Activated naive CD4-positive, alpha-beta T cell treated with anti-CD3 and anti-CD28 coated beads, Interleukin-2, amount 10 ng/mL, durations not matched to agents 7 days and 5 days (primary cell): ENCODE results near the gene MAPK12.

Experiments used
- CTCF ChIA-PET: fragments of 350-600 bp; sonication (Branson Sonifier 250); formaldehyde crosslinking; loops from one replicate; lab custom pipeline; 2021; ENCODE audit warnings: antibody characterized with exemption; lab: Charles Lee
- DNase-seq: peaks from one replicate; pipeline ENCODE4 v3.0.0-alpha.2; 2020
- H3K27ac Mint-ChIP-seq: one replicate; pipeline ENCODE4 v1.8.0; 2021; ENCODE audit warnings: mild to moderate bottlenecking, moderate library complexity, mixed read lengths
- H3K27me3 Mint-ChIP-seq: one replicate; pipeline ENCODE4 v1.8.0; 2021; ENCODE audit warnings: mild to moderate bottlenecking, mixed read lengths
- H3K36me3 Mint-ChIP-seq: one replicate; pipeline ENCODE4 v1.8.0; 2021; ENCODE audit warnings: mixed read lengths
- H3K4me1 Mint-ChIP-seq: one replicate; pipeline ENCODE4 v1.8.0; 2021; ENCODE audit warnings: mixed read lengths
- H3K4me3 Mint-ChIP-seq: one replicate; pipeline ENCODE4 v1.8.0; 2021; ENCODE audit warnings: mild to moderate bottlenecking, moderate library complexity, mixed read lengths
- H3K9me3 Mint-ChIP-seq: one replicate; pipeline ENCODE4 v1.8.0; 2021; ENCODE audit warnings: mixed read lengths

The MAPK12 gene

GRCh38 chr22:50251477-50252081, 9.9 kb downstream of the MAPK12 start:
- CTCF ChIA-PET: interaction anchor here (0.9 to 3.7 kb wide), 7 partner anchors 10 to 376 kb away, joined by 3 to 16 read pairs (median 5); partner anchors contain the start of gene SCO2
- Mint-ChIP-seq H3K4me1 (peaks cover 25% of the 10 kb centered on the region), H3K27me3 (no peaks in the 10 kb centered on the region), H3K4me3 (peak overlapping the region; percentile 81), H3K27ac (no peak overlapping the region), H3K9me3 (no peaks in the 10 kb centered on the region), H3K36me3 (peaks cover 10% of the 10 kb centered on the region)
- DNase-seq: no peak

- Mint-ChIP-seq H3K4me1 (peaks cover 32% of the 10 kb centered on the region), H3K36me3 (peaks cover 10% of the 10 kb centered on the region), H3K4me3 (peak within 1 kb of the TSS; percentile 81), H3K9me3 (no peaks in the 10 kb centered on the region), H3K27ac (peak within 1 kb of the TSS; percentile 83), H3K27me3 (no peaks in the 10 kb centered on the region)
- DNase-seq: peak; percentile 93
- CTCF ChIA-PET: interaction anchor here (0.6 to 3.7 kb wide), 7 partner anchors 9 to 370 kb away, joined by 3 to 16 read pairs (median 5); partner anchors contain the start of gene SCO2
These were observed 10.7 kb downstream of the MAPK12 start, which contains the start of gene HDAC10 for GRCh38 chr22:50250555-50251476. TSS of gene HDAC10 (minus strand) at chr22:50251265. CDS start at chr22:50251032, 233 bp downstream.

GRCh38 chr22:50250249-50250554, 11.3 kb downstream of the MAPK12 start:
- Mint-ChIP-seq H3K27ac (peak overlapping the region; percentile 34), H3K27me3 (no peaks in the 10 kb centered on the region), H3K4me3 (peak overlapping the region; percentile 81), H3K4me1 (peaks cover 32% of the 10 kb centered on the region), H3K36me3 (peaks cover 10% of the 10 kb centered on the region), H3K9me3 (no peaks in the 10 kb centered on the region)
- no peak for DNase-seq
- CTCF ChIA-PET: interaction anchor here (1.6 to 3.7 kb wide), 4 partner anchors 8 to 276 kb away, joined by 5 to 16 read pairs (median 10); partner anchors contain the start of gene SCO2

- Mint-ChIP-seq H3K27ac (no peak overlapping the region), H3K4me3 (peak overlapping the region; percentile 81), H3K9me3 (no peaks in the 10 kb centered on the region), H3K36me3 (peaks cover 11% of the 10 kb centered on the region), H3K27me3 (no peaks in the 10 kb centered on the region), H3K4me1 (peaks cover 34% of the 10 kb centered on the region)
- CTCF ChIA-PET: interaction anchor here (2.1 to 3.7 kb wide), 2 partner anchors 8 to 92 kb away, joined by 11 to 16 read pairs; no protein-coding TSS in a partner anchor
- no peak for DNase-seq
These were observed 11.9 kb downstream of the MAPK12 start for GRCh38 chr22:50249341-50250248.

- H3K4me1 Mint-ChIP-seq: peaks cover 42% of the 10 kb centered on the region
- CTCF ChIA-PET: no interaction called here
These were observed 13.0 kb downstream of the MAPK12 start for GRCh38 chr22:50248196-50249081.

DNA sequence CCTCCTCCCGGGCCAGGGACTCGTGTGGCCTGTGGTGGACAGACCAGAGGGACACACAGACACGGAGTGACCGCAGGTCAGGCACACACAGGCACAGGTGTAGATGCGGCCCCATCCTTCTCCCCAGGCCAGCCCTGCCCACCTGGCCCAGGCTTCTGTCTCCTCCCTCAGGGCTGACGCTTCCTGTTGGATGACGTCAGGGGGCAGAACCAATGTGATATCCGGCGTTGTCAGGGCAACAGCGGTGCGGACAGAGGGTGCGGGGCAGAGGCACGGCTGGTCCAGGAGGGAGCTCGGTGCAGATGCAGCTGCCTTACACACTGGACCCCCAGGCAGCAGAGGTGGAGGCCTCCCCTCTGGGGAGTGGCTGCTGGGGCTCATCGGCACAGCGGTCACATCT, 13.7 kb downstream of the MAPK12 start:
- H3K27me3 Mint-ChIP-seq: no peaks in the 10 kb centered on the region
- H3K36me3 Mint-ChIP-seq: peaks cover 15% of the 10 kb centered on the region
- DNase-seq: peak; percentile 67
- peak overlapping the region; percentile 75 for H3K27ac Mint-ChIP-seq
- peaks cover 49% of the 10 kb centered on the region for H3K4me1 Mint-ChIP-seq
- no peaks in the 10 kb centered on the region for H3K9me3 Mint-ChIP-seq
- CTCF ChIA-PET: no interaction called here
- H3K4me3 Mint-ChIP-seq: peak overlapping the region; percentile 40

More at GRCh38 chr22:50248196-50249081, 13.0 kb downstream of the MAPK12 start:
- Mint-ChIP-seq H3K4me3 (no peak overlapping the region), H3K9me3 (no peaks in the 10 kb centered on the region), H3K27me3 (no peaks in the 10 kb centered on the region), H3K36me3 (peaks cover 15% of the 10 kb centered on the region), H3K27ac (peak overlapping the region; percentile 75)
- no peak for DNase-seq

GRCh38 chr22:50246242-50247175, 15.0 kb downstream of the MAPK12 start:
- H3K4me1 Mint-ChIP-seq: peaks cover 57% of the 10 kb centered on the region
- no peak for DNase-seq
- CTCF ChIA-PET: interaction anchor here (1.7 kb wide), 1 partner anchor 375 kb away, joined by 4 read pairs; no protein-coding TSS in a partner anchor
- peak overlapping the region; percentile 75 for H3K27ac Mint-ChIP-seq
- no peaks in the 10 kb centered on the region for H3K9me3 Mint-ChIP-seq
- no peaks in the 10 kb centered on the region for H3K27me3 Mint-ChIP-seq
- H3K4me3 Mint-ChIP-seq: peak overlapping the region; percentile 97
- peaks cover 19% of the 10 kb centered on the region for H3K36me3 Mint-ChIP-seq

DNA sequence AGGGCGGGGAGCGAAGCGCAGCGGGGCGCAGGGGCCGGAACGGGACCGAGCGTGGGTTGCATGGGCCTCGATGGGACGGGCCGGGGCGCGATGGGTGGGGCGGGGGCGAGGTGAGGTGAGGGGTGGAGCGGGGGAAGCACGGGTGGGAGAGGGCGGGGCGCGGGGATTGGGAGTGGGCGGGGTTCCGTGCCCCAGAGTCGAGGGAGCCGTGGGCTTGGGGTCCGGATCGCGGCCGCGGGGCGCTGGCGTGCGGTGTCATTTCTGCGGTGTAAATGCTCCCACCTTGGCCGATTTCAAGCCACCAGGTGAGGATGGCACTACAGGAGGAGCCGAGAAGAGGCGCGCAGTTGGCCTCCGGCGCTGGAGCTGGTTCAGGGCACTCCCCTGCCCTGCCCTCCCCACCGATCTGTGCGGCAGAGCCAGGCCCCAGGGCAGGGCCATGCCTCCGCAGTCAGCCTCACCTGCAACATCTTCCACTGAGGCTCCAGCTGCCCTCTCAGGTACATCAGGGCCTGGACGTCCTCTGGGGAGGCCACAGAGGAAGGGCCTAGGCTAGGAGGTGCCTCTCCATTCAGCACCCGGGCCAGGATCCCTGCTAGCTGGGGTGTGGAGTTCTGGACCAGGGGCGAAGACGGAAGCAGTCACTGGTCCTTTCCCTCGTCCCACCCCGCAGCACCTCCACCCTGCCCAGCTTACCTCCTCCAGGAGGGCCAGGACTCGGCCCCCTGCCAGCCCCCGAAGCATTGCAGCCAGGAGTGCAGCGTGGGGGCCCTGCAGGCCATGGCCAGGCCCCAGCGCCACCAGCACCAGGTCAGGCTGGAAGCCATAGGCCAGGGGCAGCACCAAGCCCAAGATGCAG, 16.0 kb downstream of the MAPK12 start:
- H3K27ac Mint-ChIP-seq: peak overlapping the region; percentile 98
- CTCF ChIA-PET: interaction anchor here (1.7 kb wide), 1 partner anchor 376 kb away, joined by 4 read pairs; no protein-coding TSS in a partner anchor
- peak overlapping the region; percentile 97 for H3K4me3 Mint-ChIP-seq
- no peaks in the 10 kb centered on the region for H3K9me3 Mint-ChIP-seq
- no peaks in the 10 kb centered on the region for H3K27me3 Mint-ChIP-seq
- peaks cover 18% of the 10 kb centered on the region for H3K36me3 Mint-ChIP-seq
- H3K4me1 Mint-ChIP-seq: peaks cover 61% of the 10 kb centered on the region
- DNase-seq: no peak

GRCh38 chr22:50244420-50245213, 16.9 kb downstream of the MAPK12 start, which contains the start of gene TUBGCP6:
TSS of gene TUBGCP6 (minus strand) at chr22:50245023. CDS start at chr22:50244459, 564 bp downstream.
- peak; percentile 95 for DNase-seq
- peak within 1 kb of the TSS; percentile 97 for H3K4me3 Mint-ChIP-seq
- peak within 1 kb of the TSS; percentile 98 for H3K27ac Mint-ChIP-seq
- H3K4me1 Mint-ChIP-seq: peaks cover 53% of the 10 kb centered on the region
- CTCF ChIA-PET: interaction anchor here (1.0 to 2.9 kb wide), 4 partner anchors 9 to 376 kb away, joined by 3 to 15 read pairs (median 4); no protein-coding TSS in a partner anchor
- no peaks in the 10 kb centered on the region for H3K27me3 Mint-ChIP-seq
- H3K9me3 Mint-ChIP-seq: no peaks in the 10 kb centered on the region
- peaks cover 21% of the 10 kb centered on the region for H3K36me3 Mint-ChIP-seq

GRCh38 chr22:50243685-50244419, 17.6 kb downstream of the MAPK12 start:
- Mint-ChIP-seq H3K27me3 (no peaks in the 10 kb centered on the region), H3K9me3 (no peaks in the 10 kb centered on the region), H3K4me1 (peaks cover 53% of the 10 kb centered on the region), H3K4me3 (peak overlapping the region; percentile 97), H3K36me3 (peaks cover 21% of the 10 kb centered on the region), H3K27ac (peak overlapping the region; percentile 98)
- CTCF ChIA-PET: interaction anchor here (1.0 to 2.9 kb wide), 4 partner anchors 8 to 377 kb away, joined by 3 to 15 read pairs (median 4); no protein-coding TSS in a partner anchor
- no peak for DNase-seq
